Esophagus squamous epithelium (tissue), 4 donors: ENCODE data around the gene SLC15A4.

Experiments
- POLR2A ChIP-seq, 4 donors: fragments of 450-650 bp; IDR thresholded peaks; one replicate each; pipeline ENCODE4 v1.6.1; 2017; ENCODE audit warnings: antibody characterized with exemption in 4 of 4, mild to moderate bottlenecking in 4 of 4, moderate library complexity in 3 of 4
- TF ChIP-seq, protein P1 (sequence below), 6 experiments: fragments of 450-650 bp in 4 of 6; fragments of 200-600 bp in 2 of 6; sonication (generic) in 2 of 6; IDR thresholded peaks; one replicate each; pipeline ENCODE4 v1.5.1; 2016 to 2019; ENCODE audit warnings: antibody characterized with exemption in 6 of 6, mild to moderate bottlenecking in 4 of 6, moderate library complexity in 4 of 6

DNA sequence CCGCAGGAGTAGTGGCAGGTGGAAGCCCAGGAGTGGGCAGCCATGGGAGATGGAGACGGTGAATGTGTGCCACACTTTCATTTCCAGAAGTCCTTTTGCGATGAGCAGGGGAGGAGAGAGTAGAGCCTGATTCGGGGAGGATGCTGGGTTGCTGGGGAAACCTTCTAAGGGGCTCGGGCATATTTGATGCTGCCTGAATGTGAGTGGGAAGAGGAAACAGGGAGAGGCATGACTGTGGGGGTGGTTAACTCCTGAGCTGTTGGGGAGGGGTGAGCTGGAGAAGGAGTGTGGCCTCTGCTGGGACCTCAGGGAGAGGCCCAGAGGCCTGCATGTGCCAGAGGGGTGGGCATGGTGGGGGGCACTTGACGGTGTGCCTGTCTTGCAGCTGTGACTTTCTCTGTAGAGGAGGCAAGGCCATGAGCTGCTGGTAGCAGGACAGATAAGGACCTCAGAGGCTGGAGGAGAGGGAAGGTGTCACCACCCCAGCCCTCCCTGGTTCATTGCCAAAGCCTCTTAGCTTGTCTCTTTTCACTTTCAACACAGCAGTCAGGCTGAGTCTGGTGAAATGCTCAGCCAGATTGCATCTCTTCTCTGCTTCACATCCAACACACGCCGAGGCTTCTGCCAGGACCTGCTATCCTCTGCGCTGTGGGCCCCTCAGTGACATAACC, 40.9 kb upstream of the SLC15A4 start:
- no peak for TF ChIP-seq POLR2A (IDR thresholded peaks at IDR 0.05)
- TF ChIP-seq, protein P1, sequence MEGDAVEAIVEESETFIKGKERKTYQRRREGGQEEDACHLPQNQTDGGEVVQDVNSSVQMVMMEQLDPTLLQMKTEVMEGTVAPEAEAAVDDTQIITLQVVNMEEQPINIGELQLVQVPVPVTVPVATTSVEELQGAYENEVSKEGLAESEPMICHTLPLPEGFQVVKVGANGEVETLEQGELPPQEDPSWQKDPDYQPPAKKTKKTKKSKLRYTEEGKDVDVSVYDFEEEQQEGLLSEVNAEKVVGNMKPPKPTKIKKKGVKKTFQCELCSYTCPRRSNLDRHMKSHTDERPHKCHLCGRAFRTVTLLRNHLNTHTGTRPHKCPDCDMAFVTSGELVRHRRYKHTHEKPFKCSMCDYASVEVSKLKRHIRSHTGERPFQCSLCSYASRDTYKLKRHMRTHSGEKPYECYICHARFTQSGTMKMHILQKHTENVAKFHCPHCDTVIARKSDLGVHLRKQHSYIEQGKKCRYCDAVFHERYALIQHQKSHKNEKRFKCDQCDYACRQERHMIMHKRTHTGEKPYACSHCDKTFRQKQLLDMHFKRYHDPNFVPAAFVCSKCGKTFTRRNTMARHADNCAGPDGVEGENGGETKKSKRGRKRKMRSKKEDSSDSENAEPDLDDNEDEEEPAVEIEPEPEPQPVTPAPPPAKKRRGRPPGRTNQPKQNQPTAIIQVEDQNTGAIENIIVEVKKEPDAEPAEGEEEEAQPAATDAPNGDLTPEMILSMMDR (IDR thresholded peaks at IDR 0.05) = no peak
